OCI-LY3 (cell line): ENCODE results near the gene RAB38.

Source experiments
- H2AFZ ChIP-seq: fragments of 200-600, 300-600 bp; shearing (Covaris generic); 2 replicates; pipeline ENCODE4 v1.6.0; 2014; ENCODE audit warnings: antibody characterized with exemption, low read depth, low read length
- H3K27ac ChIP-seq: fragments of 200-600, 300-600 bp; sonication (generic); 2 replicates; pipeline ENCODE4 v1.5.1; 2014; ENCODE audit warnings: mild to moderate bottlenecking, low read length, moderate library complexity, mixed read lengths
- H3K27me3 ChIP-seq: fragments of 200-600, 300-600 bp; sonication (generic); 2 replicates; pipeline ENCODE4 v1.6.1; 2014; ENCODE audit warnings: low read depth, low read length, mixed read lengths
- H3K36me3 ChIP-seq: fragments of 200-600, 300-600 bp; sonication (generic); replicated peaks from 2 replicates; pipeline ENCODE3; 2014; ENCODE audit warnings: low read depth, low read length, mixed read lengths
- H3K4me1 ChIP-seq: fragments of 300-600, 200-600 bp; sonication (generic); 2 replicates; pipeline ENCODE4 v1.6.1; 2014; ENCODE audit warnings: low read length, mixed read lengths
- H3K4me2 ChIP-seq: fragments of 200-600, 300-600 bp; sonication (generic); 2 replicates; pipeline ENCODE4 v1.6.1; 2014; ENCODE audit warnings: low read length, mixed read lengths
- H3K4me3 ChIP-seq: fragments of 300-600, 200-600 bp; sonication (generic); 2 replicates; pipeline ENCODE4 v1.5.1; 2014; ENCODE audit warnings: antibody characterized with exemption, mild to moderate bottlenecking, low read length, moderate library complexity
- H3K79me2 ChIP-seq: fragments of 300-600, 200-600 bp; shearing (Covaris generic); 2 replicates; pipeline ENCODE4 v1.6.1; 2014; ENCODE audit warnings: mild to moderate bottlenecking, low read length, mixed read lengths
- H3K9ac ChIP-seq: fragments of 300-600, 200-600 bp; shearing (Covaris generic); 2 replicates; pipeline ENCODE4 v1.6.0; 2014; ENCODE audit warnings: mild to moderate bottlenecking, low read length, moderate library complexity
- H3K9me3 ChIP-seq: fragments of 200-600, 300-600 bp; shearing (Covaris generic); 2 replicates; pipeline ENCODE4 v1.6.1; 2014; ENCODE audit warnings: low read length, mixed read lengths; ENCODE audit not compliant: insufficient read depth
- H4K20me1 ChIP-seq: fragments of 200-600, 300-600 bp; sonication (generic); 2 replicates; pipeline ENCODE4 v1.6.1; 2016; ENCODE audit warnings: low read length, mixed read lengths; ENCODE audit not compliant: insufficient read depth
- EZH2phosphoT487 ChIP-seq: fragments of 200-600 bp; shearing (Covaris generic); IDR thresholded peaks from 2 replicates; pipeline ENCODE4 v1.6.1; 2018; ENCODE audit warnings: antibody characterized with exemption, mixed run types, low read depth
- TF ChIP-seq, protein P1 (sequence below): fragments of 200-600, 300-600 bp; sonication (generic); IDR thresholded peaks from 2 replicates; pipeline ENCODE4 v1.5.1; 2014; ENCODE audit warnings: antibody characterized with exemption, low read length, low read depth

RAB38 gene

DNA sequence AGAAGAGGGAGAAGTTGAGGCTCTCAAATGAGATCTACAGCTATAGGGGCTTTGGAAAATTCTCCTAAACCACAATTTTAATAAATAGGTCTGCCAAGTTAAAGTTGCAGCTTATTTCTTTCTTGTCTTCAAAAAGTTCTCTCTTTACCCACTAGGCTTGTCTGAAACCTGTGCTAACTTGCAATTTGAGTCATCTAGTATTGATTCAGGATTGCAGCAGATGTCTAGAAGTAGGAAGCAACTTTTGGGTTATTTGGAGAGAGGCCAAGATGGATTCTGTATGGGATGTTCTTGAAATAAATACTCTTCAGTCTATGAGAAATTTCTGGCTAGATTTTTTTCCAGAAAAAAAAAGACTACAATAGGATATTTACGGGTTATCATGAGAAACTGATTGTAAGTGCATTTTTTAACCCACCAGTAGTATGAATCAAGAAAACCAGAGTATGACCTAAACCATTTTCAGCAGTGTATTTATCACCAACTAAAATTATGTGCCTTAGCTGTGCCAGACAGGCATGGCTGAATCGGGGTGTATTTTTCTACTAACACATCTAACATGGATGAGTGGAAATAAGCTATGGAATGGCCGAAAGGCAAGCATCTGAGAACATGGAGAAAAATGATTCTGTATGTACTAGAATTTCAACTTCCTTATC lies 4.9 kb upstream of the RAB38 start:
- H3K27ac ChIP-seq = peak overlapping the region; percentile 34
- peaks cover 14% of the 10 kb centered on the region for H4K20me1 ChIP-seq
- no peaks in the 10 kb centered on the region for H3K36me3 ChIP-seq
- H3K4me3 ChIP-seq = peak overlapping the region; percentile 52
- H3K9me3 ChIP-seq = no peaks in the 10 kb centered on the region
- peaks cover 31% of the 10 kb centered on the region for H3K27me3 ChIP-seq
- peaks cover 33% of the 10 kb centered on the region for H3K4me1 ChIP-seq
- peak overlapping the region; percentile 76 for H3K4me2 ChIP-seq
- peak; percentile 49; the same call in 1 of the 2 replicates for TF ChIP-seq EZH2phosphoT487
- TF ChIP-seq, protein P1, sequence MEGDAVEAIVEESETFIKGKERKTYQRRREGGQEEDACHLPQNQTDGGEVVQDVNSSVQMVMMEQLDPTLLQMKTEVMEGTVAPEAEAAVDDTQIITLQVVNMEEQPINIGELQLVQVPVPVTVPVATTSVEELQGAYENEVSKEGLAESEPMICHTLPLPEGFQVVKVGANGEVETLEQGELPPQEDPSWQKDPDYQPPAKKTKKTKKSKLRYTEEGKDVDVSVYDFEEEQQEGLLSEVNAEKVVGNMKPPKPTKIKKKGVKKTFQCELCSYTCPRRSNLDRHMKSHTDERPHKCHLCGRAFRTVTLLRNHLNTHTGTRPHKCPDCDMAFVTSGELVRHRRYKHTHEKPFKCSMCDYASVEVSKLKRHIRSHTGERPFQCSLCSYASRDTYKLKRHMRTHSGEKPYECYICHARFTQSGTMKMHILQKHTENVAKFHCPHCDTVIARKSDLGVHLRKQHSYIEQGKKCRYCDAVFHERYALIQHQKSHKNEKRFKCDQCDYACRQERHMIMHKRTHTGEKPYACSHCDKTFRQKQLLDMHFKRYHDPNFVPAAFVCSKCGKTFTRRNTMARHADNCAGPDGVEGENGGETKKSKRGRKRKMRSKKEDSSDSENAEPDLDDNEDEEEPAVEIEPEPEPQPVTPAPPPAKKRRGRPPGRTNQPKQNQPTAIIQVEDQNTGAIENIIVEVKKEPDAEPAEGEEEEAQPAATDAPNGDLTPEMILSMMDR = 0 out of 2 replicates have a peak, but pooled peaks have one; percentile 9
- H2AFZ ChIP-seq = no peak overlapping the region
- H3K79me2 ChIP-seq = no peaks in the 10 kb centered on the region
- H3K9ac ChIP-seq = peak overlapping the region; percentile 1; the same call in 1 of the 2 replicates

- no peak overlapping the region for H2AFZ ChIP-seq
- H4K20me1 ChIP-seq = peaks cover 14% of the 10 kb centered on the region
- H3K4me2 ChIP-seq = peak overlapping the region; percentile 76
- H3K4me1 ChIP-seq = peaks cover 33% of the 10 kb centered on the region
- TF ChIP-seq, protein P1 = no peak
- TF ChIP-seq EZH2phosphoT487 = 0 out of 2 replicates have a peak, but pooled peaks have one; percentile 63
- H3K27ac ChIP-seq = 0 out of 2 replicates have a peak overlapping the region, but pooled peaks have one; percentile 34
- H3K9me3 ChIP-seq = no peaks in the 10 kb centered on the region
- H3K4me3 ChIP-seq = peak overlapping the region; percentile 52
- no peak overlapping the region for H3K9ac ChIP-seq
- H3K36me3 ChIP-seq = no peaks in the 10 kb centered on the region
- H3K79me2 ChIP-seq = no peaks in the 10 kb centered on the region
- H3K27me3 ChIP-seq = peaks cover 31% of the 10 kb centered on the region
These were observed 3.9 kb upstream of the RAB38 start for GRCh38 chr11:88179141-88179540.

GRCh38 chr11:88178191-88178590 lies 2.9 kb upstream of the RAB38 start:
- peak overlapping the region; percentile 76 for H3K4me2 ChIP-seq
- TF ChIP-seq, protein P1 = no peak
- no peak for TF ChIP-seq EZH2phosphoT487
- 0 out of 2 replicates have a peak overlapping the region, but pooled peaks have one; percentile 7 for H3K4me3 ChIP-seq
- no peaks in the 10 kb centered on the region for H3K9me3 ChIP-seq
- no peaks in the 10 kb centered on the region for H3K79me2 ChIP-seq
- peaks cover 31% of the 10 kb centered on the region for H3K27me3 ChIP-seq
- H3K4me1 ChIP-seq = peaks cover 33% of the 10 kb centered on the region
- no peak overlapping the region for H3K27ac ChIP-seq
- no peak overlapping the region for H3K9ac ChIP-seq
- H2AFZ ChIP-seq = no peak overlapping the region
- H4K20me1 ChIP-seq = peaks cover 14% of the 10 kb centered on the region
- H3K36me3 ChIP-seq = no peaks in the 10 kb centered on the region

DNA sequence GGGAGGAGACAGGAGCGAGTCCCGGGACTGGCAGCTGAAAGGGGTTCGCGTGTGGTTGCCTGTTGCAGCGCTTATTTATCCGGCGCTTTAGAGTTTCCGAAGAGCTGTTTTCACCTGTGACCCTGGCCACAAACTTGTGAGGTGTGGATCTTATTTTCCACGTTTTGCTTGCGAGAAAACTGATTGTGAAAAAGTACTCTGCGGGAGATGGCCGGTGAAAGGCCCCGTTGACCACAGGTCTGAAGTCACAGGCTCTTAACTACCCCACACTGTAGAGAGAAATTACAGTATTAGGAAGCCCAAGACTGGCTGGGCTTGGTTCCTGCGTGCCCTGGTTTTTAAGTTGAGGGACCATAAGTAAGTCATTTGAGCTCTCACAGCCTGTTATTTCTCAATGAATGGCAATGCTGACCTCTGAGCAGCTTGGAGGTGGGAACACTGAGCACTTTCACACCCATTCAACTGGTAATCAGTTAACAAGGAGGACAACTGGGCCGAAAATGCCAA lies 379 bp upstream of the RAB38 start:
- no peak overlapping the region for H3K4me3 ChIP-seq
- H3K9ac ChIP-seq = no peak overlapping the region
- H3K27ac ChIP-seq = no peak overlapping the region
- H2AFZ ChIP-seq = no peak overlapping the region
- H3K9me3 ChIP-seq = no peaks in the 10 kb centered on the region
- no peaks in the 10 kb centered on the region for H3K79me2 ChIP-seq
- peaks cover 17% of the 10 kb centered on the region for H3K27me3 ChIP-seq
- H3K4me1 ChIP-seq = peaks cover 32% of the 10 kb centered on the region
- H3K36me3 ChIP-seq = no peaks in the 10 kb centered on the region
- H4K20me1 ChIP-seq = peaks cover 14% of the 10 kb centered on the region
- TF ChIP-seq, protein P1 = no peak
- TF ChIP-seq EZH2phosphoT487 = no peak
- no peak overlapping the region for H3K4me2 ChIP-seq
